HuH-7.5 (cell line): Measurements from ENCODE around the gene SGCE.
"Not testable (repeated sequence)": the region's sequence is repeated elsewhere in the genome, so short reads cannot be mapped to it uniquely, and the experiment has no call there.

Source experiments
- DNase-seq: peaks from one replicate; pipeline ENCODE4 v3.0.0; 2011; ENCODE audit warnings: low spot score

SGCE gene, protein sequence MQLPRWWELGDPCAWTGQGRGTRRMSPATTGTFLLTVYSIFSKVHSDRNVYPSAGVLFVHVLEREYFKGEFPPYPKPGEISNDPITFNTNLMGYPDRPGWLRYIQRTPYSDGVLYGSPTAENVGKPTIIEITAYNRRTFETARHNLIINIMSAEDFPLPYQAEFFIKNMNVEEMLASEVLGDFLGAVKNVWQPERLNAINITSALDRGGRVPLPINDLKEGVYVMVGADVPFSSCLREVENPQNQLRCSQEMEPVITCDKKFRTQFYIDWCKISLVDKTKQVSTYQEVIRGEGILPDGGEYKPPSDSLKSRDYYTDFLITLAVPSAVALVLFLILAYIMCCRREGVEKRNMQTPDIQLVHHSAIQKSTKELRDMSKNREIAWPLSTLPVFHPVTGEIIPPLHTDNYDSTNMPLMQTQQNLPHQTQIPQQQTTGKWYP

GRCh38 chr7:94655848-94656657 lies at the start of gene SGCE:
Gene SGCE (minus strand): TSS chr7:94656133. CDS start chr7:94656098, 35 bp downstream.
- peak; percentile 37 for DNase-seq

- DNase-seq, result not testable (repeated sequence)
Observed at GRCh38 chr7:94705155-94706021, 49.5 kb upstream of the SGCE start.

GRCh38 chr7:94701555-94701973 lies 45.6 kb upstream of the SGCE start:
- peak; percentile 56 for DNase-seq

DNA sequence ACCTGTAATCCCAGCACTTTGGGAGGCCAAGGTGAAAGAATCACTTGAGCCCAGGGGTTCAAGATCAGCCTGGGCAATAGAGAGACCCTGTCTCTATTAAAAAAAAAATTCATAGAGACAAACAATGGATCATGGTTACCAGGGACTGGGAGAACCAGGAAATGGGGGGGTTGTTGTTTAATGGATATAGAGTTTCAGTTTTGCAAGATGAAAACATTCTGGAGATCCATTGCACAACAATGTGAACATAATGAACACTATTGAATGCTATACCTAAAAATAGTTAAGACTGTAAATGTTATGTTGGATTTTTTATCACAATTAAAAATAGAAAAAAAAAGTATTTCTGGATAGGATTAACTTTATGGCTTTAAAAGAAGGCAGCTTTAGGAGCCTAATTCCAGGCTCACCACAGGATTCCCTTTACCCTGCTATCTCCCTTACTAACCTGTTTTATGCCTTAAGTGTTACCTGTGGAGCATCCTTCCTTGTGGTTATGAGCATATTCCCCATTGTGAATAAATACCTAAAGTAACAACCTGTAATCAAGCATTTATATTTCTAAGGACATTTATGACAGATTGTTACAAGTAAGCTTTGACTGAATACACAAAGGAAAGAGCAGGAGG lies 45.1 kb upstream of the SGCE start:
- DNase-seq, result no peak

- DNase-seq, result no peak
Observed at GRCh38 chr7:94698275-94698674, 42.3 kb upstream of the SGCE start.

GRCh38 chr7:94697035-94697974 lies 41.4 kb upstream of the SGCE start:
- DNase-seq, result peak; percentile 16

- no peak for DNase-seq
Observed at GRCh38 chr7:94687810-94688209, 31.9 kb upstream of the SGCE start.

DNA sequence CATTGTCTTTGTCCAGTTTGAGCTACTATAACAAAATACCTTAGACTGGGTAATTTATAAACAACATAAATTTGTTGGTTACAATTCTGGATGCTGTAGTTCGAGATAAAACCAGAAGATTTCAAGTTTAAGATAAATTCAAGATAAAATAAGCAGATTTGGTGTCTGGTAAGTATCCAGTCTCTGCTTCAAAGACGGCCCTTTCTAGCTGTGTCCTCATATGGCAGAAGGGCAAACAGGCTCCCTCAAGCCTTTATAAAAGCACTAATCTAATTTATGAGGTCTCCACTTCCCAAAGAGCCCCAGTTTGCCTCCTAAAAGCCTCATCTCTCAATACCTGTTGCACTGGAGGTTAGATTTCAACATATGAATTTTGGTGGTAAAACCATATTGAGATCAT lies 31.1 kb upstream of the SGCE start:
- no peak for DNase-seq

GRCh38 chr7:94683066-94683465 lies 27.1 kb upstream of the SGCE start:
- DNase-seq, result no peak

DNA sequence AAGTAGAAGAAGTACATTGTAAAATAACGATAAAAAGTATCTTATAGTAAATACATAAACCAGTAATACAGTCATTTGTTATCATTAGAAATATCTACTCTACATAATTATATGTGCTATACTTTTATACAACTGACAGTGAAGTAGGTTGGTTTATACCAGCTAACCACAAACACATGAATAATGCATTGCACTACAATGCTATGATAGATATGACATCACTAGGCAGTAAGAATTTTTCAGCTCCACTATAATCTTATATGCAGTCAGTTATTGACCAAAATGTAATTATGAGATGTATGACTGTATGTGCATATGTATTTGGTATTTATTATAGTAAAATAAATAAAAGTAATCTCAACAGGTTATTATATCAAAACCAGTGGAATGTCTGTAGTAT lies 23.4 kb upstream of the SGCE start:
- no peak for DNase-seq

GRCh38 chr7:94676431-94676830 lies 20.5 kb upstream of the SGCE start:
- DNase-seq, result no peak

DNA sequence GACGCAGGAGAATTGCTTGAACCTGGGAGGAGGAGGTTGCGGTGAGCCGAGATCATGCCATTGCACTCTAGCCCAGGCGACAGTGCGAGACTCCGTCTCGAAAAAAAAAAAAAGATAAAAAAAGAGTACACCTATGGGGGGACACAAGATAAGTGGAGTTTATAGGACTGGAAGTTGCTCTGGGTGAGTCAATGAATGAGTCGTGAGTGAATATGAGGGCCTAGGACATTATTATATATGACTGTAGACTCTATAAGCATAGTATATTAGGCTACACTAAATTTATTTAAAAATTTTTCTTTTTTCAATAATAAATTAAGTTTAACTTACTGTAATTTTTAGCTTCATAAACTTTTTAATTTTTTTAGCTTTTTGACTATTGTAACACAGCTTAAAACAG lies 19.4 kb upstream of the SGCE start:
- DNase-seq, result no peak

- DNase-seq, result no peak
Observed at GRCh38 chr7:94671444-94672235, 15.7 kb upstream of the SGCE start.

DNA sequence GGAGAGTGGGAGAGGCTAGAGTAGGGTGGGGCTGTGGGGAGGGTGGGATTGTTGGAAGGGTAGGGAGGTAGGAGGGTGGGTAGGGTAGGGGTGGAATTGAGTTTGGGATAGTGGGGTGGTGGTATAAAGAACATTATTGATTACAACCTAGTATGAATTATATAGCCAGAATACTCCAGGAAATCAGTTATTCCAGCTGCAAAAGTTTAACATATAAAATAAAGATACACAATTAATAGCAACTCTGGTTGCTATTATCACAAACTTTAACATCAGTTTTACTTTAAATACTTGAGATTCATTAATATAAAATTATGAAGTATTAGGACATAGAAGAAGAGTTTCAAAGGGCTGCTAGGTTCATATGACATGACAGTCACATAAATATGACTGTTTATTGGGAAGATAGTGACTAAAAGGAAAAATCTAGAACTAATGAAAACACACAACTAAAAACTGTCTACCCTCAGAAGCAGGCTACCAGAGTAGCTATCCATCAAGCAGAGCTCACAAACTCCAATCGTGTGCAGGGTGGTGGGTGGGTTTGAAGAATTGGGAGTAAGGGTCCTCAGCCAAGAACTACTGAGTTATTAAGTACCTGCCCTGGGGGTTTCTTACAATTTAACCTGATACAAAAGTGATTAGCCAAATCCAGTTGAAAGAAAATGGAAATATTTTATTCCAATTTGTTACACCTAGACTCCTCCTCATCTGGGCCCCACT lies 14.0 kb upstream of the SGCE start:
- DNase-seq, result no peak

- no peak for DNase-seq
Observed at GRCh38 chr7:94666879-94667587, 11.1 kb upstream of the SGCE start.

- no peak for DNase-seq
Observed at GRCh38 chr7:94665426-94665825, 9.5 kb upstream of the SGCE start.

DNA sequence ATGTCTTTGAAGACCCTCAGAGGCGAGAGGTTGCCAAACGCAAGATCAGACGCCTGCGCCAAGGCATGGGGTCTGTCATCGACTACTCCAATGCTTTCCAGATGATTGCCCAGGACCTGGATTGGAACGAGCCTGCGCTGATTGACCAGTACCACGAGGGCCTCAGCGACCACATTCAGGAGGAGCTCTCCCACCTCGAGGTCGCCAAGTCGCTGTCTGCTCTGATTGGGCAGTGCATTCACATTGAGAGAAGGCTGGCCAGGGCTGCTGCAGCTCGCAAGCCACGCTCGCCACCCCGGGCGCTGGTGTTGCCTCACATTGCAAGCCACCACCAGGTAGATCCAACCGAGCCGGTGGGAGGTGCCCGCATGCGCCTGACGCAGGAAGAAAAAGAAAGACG lies 8.1 kb upstream of the SGCE start:
- DNase-seq, result no peak

- no peak for DNase-seq
Observed at GRCh38 chr7:94662548-94662947, 6.6 kb upstream of the SGCE start.
